HG03442 (cell line): Measurements from ENCODE around the gene ERC1.
"Not testable (repeated sequence)": the region's sequence is repeated elsewhere in the genome, so short reads cannot be mapped to it uniquely, and the experiment has no call there.

ENCODE experiments used
- ATAC-seq: cut with Tn5 transposase; IDR thresholded peaks from one replicate; pipeline ENCODE4 v1.9.1; 2021; ENCODE audit warnings: mild to moderate bottlenecking, moderate library complexity; ENCODE audit not compliant: unreplicated experiment

Gene ERC1

GRCh38 chr12:1020389-1020788 lies 29.4 kb downstream of the ERC1 start:
- ATAC-seq = no peak

GRCh38 chr12:1022032-1022970 lies 31.3 kb downstream of the ERC1 start:
- no peak for ATAC-seq

GRCh38 chr12:1030779-1031178 lies 39.8 kb downstream of the ERC1 start:
- no peak for ATAC-seq

- no peak for ATAC-seq
These were observed 43.2 kb downstream of the ERC1 start for GRCh38 chr12:1034243-1034642.

- no peak for ATAC-seq
These were observed 43.9 kb downstream of the ERC1 start for GRCh38 chr12:1034751-1035457.

- no peak for ATAC-seq
These were observed 50.5 kb downstream of the ERC1 start for GRCh38 chr12:1041478-1041877.

GRCh38 chr12:1044199-1044598 lies 53.2 kb downstream of the ERC1 start:
- ATAC-seq = no peak

- ATAC-seq = no peak
These were observed 53.7 kb downstream of the ERC1 start for GRCh38 chr12:1044696-1045095.

- ATAC-seq = no peak
These were observed 55.7 kb downstream of the ERC1 start for GRCh38 chr12:1046727-1047126.

GRCh38 chr12:1047898-1048660 lies 57.1 kb downstream of the ERC1 start:
- ATAC-seq = no peak

GRCh38 chr12:1050059-1050707 lies 59.2 kb downstream of the ERC1 start:
- ATAC-seq = no peak

- not testable (repeated sequence) for ATAC-seq
These were observed 60.6 kb downstream of the ERC1 start for GRCh38 chr12:1051672-1052071.

GRCh38 chr12:1053690-1054089 lies 62.7 kb downstream of the ERC1 start:
- ATAC-seq = no peak

GRCh38 chr12:1054117-1054870 lies 63.3 kb downstream of the ERC1 start:
- no peak for ATAC-seq

GRCh38 chr12:1056390-1056789 lies 65.4 kb downstream of the ERC1 start:
- no peak for ATAC-seq

GRCh38 chr12:1058423-1058822 lies 67.4 kb downstream of the ERC1 start:
- ATAC-seq = no peak

GRCh38 chr12:1059162-1059561 lies 68.1 kb downstream of the ERC1 start:
- no peak for ATAC-seq

- no peak for ATAC-seq
These were observed 72.8 kb downstream of the ERC1 start for GRCh38 chr12:1063852-1064251.

GRCh38 chr12:1064317-1064716 lies 73.3 kb downstream of the ERC1 start:
- ATAC-seq = no peak

- ATAC-seq = no peak
These were observed 74.6 kb downstream of the ERC1 start for GRCh38 chr12:1065629-1066028.
